ENCODE measurements around the gene LRRC70.
"Not testable (repeated sequence)": the region's sequence is repeated elsewhere in the genome, so short reads cannot be mapped to it uniquely, and the experiment has no call there.

The LRRC70 gene

DNA sequence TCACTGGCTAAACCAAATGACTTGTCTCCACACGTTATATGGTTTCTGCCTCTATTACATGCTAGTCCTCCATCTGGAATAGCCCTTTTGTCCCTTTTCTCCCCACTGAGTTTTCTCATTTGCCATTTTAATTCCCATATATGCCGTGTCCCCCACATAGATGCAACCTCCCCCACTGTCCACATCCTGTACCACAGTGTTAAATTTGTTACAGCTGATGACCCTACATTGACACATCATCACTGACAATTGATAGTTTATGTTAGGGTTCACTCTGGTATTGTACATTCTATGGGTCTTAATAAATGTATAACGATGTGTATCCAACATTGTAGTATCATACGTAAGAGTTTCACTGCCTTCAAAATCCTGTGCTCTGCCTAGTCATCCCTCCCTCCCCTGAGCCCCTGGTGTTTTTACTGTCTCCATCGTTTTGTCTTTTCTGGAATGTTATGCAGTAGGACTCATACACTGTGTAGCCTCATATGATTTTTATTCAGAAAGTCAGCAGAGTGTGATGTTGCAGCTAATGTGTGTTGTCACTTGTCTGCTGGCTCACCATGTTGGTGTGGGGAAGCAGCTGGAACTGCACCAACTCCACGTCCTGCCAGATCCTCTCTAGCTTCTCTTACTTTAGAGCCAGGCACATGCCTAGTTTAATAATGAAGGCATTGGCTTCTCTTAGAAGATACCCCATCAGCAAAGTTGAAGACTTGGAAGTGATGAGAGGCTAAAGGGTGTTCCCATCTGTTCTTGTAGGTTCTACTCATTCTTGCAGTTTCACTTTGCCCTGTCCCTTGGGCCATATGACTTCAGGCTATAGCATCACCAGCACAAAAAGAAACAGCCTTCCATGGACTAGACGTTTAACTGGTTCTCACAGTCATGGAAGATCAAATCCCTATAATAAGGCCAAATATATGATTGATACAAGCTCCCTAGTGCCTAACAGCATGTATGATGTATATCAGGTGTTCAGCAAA lies 30.2 kb downstream of the LRRC70 start:
- no peak for DNase-seq

DNA sequence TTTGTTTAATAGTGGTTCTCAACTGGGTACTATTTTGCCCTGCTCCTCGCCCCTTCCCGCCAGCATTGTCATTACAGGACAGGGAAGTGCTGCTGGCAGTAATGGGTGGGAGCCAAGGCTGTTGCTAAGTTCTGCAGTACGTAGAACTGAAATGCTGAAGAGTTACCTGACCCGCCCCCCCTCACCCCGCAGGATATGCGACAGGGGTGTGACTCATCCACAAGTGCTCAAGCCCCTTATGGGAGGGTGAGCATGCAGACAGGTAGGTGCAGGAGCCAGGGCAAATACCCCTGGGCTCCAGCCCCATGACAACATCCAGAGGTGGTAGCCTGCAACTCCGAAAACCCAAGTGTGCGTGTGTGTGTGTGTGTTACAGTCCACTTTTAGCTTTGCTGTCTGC lies 35.7 kb downstream of the LRRC70 start:
- DNase-seq, result no peak

DNA sequence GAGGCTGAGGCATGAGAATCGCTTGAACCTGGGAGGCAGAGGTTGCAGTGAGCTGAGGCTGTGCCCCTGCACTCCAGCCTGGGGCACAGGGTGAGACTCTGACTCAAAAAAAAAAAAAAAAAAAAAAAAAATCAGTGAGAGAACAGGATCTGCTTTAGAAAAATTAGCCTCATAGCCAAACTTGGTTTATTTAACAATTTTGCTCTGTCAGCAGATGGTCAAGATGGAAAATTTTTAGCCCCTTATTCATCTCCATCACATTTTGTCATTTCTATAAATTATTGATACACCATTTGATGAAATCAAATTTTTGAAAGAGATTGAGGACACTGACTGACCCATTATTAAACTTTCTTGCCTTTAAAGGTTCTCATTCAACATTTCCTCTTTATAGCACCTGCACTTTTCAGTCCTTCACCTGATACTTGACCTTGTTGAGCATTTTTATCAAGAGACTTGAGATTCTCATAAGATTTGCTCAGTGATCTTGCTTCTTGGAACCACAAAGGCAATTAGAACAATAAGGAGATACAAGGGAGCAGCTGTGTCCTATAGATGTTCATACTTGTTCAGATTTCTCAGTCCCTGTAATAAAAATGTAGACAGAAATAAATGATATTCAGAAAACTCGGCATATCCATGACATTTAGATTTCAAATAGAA lies 38.1 kb downstream of the LRRC70 start:
- DNase-seq, result no peak

DNA sequence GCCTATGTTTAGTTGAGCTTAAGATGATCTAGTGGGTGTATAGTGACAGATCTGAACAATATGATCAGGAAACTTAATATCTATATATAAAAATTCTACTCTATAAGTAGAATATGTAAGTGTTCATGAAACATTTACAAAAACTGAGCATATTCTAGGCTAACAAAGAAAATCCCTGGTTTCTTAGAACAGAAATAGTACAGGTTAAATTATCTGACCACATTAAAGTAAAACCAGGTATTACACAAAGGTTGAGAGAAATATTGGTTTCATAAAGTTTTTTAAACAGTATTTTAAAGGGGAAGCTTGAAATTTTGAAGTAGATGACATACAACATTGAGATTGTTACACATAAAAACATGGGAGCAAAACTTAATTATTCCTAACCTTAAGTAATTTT lies 39.3 kb downstream of the LRRC70 start:
- no peak for DNase-seq

DNA sequence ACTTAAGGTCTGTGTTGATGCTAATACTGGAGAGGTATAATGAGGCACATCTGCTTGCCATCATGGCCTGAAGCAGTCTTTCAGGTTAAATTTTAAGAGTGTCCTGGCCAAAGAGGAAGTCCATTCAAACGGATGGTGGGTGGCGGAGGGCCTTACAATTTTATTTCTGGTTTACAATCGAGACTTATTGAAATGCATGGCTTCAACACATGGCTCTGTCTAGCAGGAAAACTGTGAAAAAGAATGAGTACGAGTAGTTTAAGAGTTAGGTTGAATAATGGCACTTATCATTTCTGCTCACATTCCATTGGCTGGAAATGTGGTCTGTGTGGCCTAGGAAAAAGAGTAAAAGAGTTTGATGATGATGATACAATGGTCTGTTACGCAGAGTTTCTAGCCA lies 42.1 kb downstream of the LRRC70 start:
- DNase-seq, result no peak

DNA sequence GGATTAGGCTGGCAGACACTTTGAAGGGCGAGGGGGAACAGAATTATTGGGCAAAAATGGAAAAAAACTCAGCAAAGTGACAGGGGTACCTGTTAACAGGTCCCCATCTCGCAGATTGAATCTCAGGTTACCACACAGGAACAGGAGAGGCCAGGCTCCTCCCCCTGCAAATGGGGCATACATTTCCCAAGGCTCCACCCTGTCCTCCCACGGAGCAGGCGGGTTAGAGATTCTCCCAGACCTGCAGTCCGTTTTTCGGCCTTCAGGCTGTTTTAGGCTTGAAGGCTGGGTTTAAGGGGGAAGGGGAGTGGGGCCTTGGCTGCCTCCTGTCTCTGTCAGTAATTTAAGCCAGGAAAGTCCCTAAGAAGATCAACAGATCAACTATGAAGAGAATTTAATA lies 42.7 kb downstream of the LRRC70 start:
- no peak for DNase-seq

DNA sequence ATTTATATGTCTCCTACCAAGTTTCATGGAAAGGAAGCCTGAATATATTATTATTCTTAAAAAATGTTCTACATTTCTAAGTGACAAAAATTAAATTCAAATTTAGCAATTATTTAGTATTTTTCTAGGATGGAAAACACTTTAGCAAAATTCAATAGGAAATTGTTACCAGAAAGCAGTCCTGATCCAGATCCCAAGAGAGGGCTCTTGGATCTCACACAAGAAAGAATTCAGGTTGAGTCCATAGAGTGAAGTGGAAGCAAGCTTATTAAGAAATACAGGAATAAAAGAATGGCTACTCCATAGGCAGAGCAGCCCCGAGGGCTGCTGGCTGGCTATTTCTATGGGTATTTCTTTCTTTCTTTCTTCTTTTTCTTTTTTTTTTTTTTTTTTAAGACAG lies 44.7 kb downstream of the LRRC70 start:
- no peak for DNase-seq

DNA sequence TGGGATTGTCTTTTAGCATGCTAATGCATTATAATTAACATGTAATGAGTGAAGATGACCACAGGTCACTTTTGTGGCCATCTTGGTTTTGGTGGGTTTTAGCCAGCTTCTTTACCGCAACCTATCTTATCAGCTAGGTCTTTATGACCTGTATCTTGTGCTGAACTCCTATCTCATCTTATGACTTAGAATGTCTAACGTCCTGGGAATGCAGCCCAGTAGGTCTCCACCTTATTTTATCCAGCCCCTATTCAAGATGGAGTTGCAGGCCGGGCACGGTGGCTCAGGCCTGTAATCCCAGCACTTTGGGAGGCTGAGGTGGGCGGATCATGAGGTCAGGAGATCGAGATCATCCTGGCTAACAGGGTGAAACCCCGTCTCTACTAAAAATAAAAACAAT lies 45.8 kb downstream of the LRRC70 start:
- not testable (repeated sequence) for DNase-seq

DNA sequence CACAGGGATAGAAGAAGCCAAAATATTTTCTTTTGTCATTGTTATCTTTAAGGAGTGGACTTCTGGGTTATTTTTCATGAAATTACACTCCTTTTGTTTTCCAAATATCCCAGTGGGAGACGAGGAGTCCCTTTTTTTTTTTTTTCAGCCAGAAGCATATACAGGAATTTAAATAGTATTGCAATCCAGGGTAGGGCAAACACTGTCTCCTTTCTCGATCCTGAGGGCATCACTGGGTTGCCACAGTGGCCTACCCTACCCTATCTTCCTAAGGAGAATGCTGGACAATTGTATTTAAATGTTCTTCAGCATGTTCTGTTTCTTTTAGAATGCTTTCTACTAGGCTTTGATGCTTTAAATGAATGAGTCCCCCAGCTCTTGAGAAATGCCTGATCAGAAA lies 47.9 kb downstream of the LRRC70 start:
- no peak for DNase-seq

DNA sequence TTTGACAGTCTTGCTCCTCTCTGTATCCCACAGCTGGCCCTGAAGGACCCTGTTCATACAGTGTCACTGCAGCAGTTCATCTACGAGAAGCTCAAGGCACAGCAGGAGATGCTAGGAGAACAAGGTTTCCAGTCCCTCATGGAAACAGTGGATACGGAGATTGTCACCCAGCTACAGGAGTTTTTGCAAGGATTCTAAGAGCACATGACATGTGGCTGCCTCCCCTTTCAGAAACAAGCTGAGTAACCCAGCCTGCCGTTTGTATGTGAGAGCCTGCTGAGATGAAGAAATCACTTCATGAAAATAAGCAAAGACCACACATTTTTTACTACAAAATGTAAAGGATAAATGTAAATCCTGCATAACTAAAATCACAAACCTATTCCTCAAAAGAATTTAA lies 48.5 kb downstream of the LRRC70 start:
- DNase-seq, result no peak

DNA sequence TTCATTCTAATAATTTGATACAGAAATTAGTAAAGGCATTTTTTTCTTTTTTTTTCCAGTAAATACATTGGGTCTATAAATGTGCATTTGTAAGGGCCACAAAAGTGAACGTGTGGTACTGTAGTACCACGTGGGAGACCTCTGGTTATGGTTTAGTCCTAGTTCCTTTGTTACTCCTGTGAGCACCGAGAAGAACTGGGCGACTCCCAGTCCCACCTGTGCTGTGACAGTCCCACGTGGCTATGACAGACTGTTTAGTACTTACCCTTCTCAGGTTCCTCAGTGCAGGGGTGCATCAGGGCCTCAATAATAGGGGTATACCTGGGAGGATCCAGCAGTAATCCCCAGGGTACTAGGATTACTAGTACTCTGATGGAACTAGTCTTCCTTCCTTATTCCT lies 49.3 kb downstream of the LRRC70 start:
- DNase-seq, result no peak

Data from suppressor macrophage treated with lipopolysaccharide for 4 hours (primary cell).